HFF-Myc (cell line): ENCODE data around the gene RFTN1.

ENCODE experiments used
- DNase-seq: peaks from one replicate; pipeline ENCODE4 v3.0.0-alpha.2; 2011; ENCODE audit warnings: low read depth; ENCODE audit errors: extremely low read depth
- H3K4me3 ChIP-seq: replicated peaks from 2 replicates; pipeline ENCODE4 v1.5.1; 2011; ENCODE audit warnings: low read depth, mild to moderate bottlenecking, control low read depth, low read length
- TF ChIP-seq, protein P1 (sequence below): IDR thresholded peaks from 2 replicates; pipeline ENCODE4 v1.5.1; 2012; ENCODE audit warnings: mild to moderate bottlenecking, low read depth, low read length, control low read depth; ENCODE audit errors: missing control alignments

RFTN1 gene

DNA sequence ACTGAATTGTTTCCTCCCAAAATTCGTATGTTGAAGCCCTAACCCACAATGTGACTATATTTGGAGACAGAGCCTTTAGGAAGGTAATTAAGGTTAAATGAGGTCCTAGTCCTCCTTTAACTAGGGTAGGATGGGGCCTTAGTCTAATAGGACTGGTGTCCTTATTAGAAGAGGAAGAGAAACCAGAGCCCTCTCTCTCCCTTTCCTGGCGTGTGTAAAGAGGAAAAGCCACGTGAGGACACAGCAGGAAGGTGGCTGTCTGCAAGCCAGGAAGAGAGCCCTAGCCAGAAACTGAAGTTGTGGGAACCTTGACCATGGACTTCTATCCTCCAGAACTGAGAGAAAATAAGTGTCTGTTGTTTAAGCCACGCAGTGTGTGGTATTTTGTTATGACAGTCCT lies 154.2 kb downstream of the RFTN1 start:
- TF ChIP-seq, protein P1, sequence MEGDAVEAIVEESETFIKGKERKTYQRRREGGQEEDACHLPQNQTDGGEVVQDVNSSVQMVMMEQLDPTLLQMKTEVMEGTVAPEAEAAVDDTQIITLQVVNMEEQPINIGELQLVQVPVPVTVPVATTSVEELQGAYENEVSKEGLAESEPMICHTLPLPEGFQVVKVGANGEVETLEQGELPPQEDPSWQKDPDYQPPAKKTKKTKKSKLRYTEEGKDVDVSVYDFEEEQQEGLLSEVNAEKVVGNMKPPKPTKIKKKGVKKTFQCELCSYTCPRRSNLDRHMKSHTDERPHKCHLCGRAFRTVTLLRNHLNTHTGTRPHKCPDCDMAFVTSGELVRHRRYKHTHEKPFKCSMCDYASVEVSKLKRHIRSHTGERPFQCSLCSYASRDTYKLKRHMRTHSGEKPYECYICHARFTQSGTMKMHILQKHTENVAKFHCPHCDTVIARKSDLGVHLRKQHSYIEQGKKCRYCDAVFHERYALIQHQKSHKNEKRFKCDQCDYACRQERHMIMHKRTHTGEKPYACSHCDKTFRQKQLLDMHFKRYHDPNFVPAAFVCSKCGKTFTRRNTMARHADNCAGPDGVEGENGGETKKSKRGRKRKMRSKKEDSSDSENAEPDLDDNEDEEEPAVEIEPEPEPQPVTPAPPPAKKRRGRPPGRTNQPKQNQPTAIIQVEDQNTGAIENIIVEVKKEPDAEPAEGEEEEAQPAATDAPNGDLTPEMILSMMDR, result no peak
- no peak overlapping the region for H3K4me3 ChIP-seq
- no peak for DNase-seq

DNA sequence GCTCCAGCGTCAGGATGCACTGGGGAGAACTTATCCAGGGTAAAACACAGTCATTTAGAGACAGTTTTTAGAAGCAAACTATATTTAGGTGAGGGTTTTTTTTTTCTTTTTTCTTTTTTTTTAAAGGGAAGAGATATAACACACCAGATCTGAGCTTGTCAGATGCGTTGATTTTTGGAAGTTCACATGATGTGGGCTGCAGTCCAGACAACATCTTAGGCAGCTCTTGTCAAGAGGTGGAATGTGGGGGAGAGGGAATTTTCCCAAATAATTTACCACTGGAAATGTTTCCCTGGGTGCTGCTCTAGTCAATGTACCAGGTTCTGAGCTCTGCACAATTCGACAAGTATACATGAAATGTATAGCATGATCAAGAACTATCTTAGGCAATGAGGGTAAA lies 155.2 kb downstream of the RFTN1 start:
- TF ChIP-seq, protein P1, result no peak
- H3K4me3 ChIP-seq, result no peak overlapping the region
- DNase-seq, result no peak

DNA sequence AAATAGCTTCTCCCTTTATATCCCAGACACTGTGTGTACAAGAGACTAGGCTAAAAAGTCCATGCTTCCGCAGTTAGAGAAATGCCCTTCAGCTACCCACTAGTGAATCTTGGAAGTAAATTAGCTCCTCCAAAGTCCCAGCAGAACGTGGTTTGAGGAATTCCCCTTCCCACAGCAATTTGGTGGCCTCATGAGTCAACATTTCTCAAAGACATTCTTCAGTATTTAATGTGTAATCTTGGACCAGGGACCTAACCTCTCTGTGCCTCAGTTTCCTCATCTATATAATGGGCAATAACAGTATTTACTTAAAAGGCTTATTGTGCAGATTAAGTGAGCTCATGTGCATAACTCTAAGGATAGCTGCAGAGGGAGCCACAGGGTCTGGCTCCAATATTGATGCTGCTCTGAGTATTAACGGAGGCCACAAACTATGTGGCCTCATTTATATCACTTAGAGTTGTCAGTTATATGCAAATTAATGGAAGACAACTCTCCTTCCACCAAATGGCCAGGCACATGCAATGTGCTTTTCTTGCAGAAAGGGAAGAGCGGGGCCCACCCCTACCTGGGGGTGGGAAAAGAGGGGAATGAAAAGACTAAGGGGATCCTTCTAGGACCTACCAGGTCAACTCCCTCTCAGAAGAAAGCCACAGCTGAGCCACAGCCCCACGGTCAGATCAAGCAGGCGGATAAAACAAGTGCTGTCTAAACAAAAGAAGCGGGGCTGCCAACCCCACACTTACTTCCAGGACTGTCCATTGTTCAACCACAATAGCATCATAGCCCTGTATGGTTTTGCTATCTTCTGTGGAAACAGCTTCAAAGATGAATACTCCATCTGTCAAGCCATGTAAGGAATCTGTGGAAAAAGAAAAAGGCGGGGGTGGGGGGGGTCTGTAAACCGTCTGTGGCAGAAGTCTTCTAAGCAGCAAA lies 156.0 kb downstream of the RFTN1 start:
- TF ChIP-seq, protein P1, result no peak
- H3K4me3 ChIP-seq, result no peak overlapping the region
- no peak for DNase-seq

DNA sequence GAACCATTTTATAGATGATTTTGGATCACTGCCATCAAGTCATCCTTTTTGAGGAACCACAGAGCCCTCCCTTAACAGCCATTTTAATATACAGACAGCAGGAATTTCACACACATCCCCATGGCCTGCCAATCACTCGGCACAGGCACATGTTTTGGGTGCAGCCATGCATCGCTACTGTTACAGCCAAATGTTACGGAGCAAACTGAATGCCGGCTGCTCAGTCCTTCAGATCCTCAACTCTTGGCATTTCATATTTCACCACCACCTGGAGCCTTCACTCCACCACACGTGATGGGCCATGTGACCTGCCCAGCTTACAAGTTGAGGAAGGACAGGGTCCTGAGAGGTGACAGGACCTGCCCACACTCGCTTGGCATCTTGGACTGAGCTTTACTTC lies 157.7 kb downstream of the RFTN1 start:
- TF ChIP-seq, protein P1, result no peak
- DNase-seq, result no peak
- no peak overlapping the region for H3K4me3 ChIP-seq

DNA sequence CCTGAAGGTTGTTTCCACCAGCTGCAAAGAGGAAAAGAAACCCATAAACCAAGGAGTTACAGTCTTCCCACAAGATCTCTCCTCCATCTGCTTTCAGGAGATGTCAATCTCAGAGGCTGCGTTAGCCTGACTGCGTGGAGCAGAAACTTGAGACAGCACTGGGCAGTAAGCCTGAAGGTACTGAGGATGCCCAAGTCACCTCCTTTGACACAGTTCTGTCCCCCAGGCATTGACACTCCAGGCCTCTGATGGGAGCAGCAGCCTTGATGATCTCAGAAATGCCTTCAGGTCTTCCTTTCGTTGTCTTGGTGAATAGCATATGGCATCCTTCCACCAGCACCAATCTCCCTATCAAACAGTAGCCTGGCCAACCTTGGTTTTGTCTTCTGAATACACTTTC lies 159.2 kb downstream of the RFTN1 start:
- no peak for DNase-seq
- H3K4me3 ChIP-seq, result no peak overlapping the region
- TF ChIP-seq, protein P1, result no peak

DNA sequence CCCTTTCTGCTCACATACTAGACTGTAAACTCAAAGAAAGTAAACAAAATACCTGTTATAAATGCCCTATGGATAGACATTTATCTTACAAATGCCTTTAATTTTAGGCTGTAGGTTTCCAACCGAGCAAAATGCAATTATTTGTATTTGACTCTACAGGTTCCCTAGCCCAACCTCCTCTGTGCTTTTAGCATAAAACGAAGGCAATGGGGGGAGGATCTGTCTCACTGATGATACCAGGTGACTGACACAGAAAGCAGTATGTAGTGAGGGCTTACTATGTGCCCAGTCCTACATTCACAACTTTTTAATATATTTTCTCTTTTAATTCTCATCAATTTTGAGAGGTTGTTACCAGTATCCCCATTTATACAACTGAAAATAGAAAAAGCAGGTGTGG lies 161.1 kb downstream of the RFTN1 start:
- TF ChIP-seq, protein P1, result no peak
- no peak for DNase-seq
- H3K4me3 ChIP-seq, result no peak overlapping the region
